Right renal pelvis (tissue), 4 donors: ENCODE measurements around the gene MS4A10. TPM values are rescaled to one million over a fixed set of nuclear protein-coding genes. Genes with fewer than 3 reads are reported as not detected.
A peak's percentile ranks its signal among the peaks of the same experiment; 100 is the strongest.

ENCODE experiments used
- DNase-seq, 4 donors: peaks; one replicate each; pipeline ENCODE4 v3.0.0-alpha.2; 2013; ENCODE audit warnings: low read depth in 4 of 4, low spot score in 3 of 4, missing footprints in 1 of 4
- polyA plus RNA-seq, 4 donors: library from polyadenylated mRNA; unstranded; fragments of 120-200 nt; gene quantifications; one replicate each; pipeline ENCODE4 v1.2.1, GENCODE V29; 2013; ENCODE audit not compliant: insufficient read length in 4 of 4

MS4A10 gene
- polyA plus RNA-seq, 4 donors: 0.09 to 0.30 (median 0.14) TPM

DNA sequence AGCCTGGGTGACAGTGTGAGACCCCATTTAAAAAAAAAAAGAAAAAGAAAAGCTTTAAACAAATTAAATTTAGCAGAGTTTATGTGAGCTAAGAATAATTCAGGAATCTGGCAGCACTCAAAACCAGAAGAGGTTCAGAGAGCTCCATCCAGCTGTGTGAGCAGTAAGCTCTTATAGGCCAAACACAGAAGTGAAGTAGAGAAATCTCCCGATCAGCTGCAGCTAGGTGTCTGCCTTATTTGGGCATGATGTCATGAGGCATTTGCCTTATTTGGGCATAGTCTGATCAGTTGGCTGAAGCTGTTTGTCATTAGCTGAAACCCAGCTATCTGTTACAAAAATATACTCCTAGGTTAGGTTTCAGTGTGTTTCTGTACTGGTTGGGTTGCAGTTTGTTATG, 20.3 kb upstream of the MS4A10 start:
- DNase-seq: no peak

DNA sequence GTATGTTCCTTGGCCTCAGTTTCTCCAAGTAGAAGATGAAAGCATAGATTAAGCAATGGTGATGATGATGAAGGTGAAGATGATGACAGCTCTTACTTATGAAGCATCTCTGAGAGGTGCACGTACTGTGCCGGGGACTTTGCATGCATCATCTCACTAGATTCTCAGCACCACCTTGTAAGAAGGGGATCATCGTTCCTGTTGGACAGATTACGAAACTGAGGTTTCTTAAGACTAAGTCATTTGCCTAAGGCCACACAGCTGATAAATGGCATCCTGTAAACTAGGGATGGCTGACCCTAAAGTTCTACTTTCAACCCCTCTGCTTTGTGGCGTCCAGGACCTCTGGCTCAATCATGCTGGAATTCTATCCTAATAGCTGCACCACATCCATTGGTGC, 19.8 kb upstream of the MS4A10 start:
- no peak for DNase-seq

DNA sequence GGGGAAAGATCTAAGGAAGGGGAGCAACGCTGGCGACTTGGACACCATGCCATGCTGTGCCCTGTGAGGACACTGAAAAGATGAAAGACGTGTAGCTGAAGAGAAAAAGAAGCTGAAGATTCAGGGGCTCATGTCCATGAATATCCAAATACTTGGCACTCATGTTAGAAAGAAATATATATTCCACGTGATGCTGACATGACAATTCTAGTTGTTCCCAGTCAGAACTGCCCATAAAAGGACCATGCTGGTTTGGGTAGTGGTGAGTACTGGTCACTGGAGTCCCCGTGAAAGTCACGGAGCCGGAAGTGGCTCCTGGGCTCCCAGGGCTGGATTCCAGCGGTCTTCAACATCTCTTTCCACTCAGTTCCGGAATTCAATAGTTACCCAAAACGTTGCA, 18.6 kb upstream of the MS4A10 start:
- no peak for DNase-seq

DNA sequence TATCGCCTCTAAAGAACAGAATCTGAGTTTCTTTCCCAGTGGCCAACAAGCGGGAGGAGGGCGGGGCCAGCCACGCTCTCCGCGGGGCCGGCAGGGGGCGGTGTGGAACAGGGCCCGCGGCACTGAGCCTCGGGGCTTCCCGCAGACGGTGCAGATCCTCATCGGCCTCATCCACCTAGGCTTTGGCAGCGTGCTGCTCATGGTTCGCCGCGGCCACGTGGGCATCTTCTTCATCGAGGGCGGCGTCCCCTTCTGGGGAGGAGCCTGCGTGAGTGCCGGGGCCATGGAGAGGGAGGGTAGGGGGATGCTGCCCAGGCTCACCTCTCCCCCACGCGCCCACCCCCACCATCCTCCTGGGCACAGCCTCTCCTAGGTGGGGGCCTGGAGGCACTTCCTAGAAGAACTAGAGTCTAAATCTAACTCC, 17.7 kb upstream of the MS4A10 start:
- DNase-seq: no peak

DNA sequence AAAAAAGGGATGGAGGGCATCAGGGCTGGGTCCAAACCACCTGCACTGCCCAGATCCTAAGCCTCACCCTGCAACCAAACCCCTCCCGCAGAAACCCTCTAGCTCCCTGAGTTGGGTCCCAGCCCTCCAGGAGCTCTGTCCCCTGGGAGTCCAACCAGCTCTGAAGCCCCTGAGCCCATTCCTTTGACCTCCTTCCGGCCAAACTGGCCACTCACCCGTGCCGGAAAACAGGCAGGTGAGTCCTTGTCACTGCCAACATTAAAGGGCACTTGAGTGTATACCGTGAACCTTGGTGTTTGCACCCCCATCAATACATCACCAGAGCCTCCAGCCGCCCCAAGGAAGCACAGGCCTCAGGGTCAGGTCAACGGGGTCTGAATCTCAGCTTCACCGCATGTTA, 16.9 kb upstream of the MS4A10 start:
- no peak for DNase-seq

DNA sequence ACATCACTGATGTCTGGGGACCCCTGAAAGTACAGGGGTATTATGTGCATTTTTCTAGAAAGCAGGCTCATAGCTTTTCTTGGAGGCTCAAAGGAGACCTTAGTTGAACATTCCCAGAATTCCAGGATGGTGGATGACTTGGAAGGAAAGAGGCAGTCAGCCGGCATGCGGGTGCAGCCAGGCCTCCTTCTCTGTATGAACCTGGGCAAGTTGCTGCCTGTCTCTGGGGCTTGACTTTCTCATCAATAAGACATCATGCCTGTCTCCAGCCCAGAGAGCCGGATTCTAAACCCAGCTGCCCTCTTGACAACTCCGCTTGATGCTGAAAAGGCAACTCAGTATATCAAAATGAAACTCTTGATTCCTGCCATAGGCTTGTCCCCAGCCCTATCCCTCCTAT, 15.9 kb upstream of the MS4A10 start:
- no peak for DNase-seq

DNA sequence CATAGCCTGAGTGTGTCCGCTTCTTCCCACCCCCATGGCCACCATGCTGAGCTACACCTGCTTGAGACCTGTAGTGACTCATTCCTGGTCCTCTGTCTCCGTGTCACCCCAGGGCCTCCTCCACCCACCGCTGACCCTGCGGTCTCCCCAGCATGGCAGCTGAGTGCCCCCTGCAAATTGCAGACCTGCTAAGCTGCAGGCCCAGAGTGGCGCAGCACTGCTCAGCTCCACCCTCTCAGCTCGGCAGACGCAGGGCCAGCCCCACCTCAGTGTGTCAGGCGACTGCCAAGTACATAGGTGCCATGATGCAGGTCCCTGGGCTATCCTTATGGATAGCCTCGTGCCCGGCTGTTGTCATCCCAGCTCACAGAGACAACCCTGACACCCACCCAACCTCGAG, 15.3 kb upstream of the MS4A10 start:
- DNase-seq: no peak

DNA sequence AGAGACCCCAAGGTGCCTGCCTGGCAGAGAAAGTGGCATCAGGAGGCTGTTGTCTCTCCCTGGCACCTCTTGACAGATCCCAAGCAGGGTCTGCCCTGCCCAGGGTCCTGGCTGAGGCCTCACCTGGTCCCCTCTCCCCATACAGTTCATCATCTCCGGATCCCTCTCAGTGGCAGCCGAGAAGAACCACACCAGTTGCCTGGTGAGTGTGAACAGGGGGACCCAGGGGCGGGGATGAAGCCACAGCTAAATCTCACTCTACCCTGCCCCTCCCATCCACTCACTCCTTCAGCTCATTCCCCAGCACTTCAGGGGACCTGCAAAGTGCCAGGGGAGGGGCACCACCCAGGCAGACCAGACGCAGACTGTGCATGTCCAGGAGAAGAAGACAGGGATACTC, 14.0 kb upstream of the MS4A10 start:
- no peak for DNase-seq

DNA sequence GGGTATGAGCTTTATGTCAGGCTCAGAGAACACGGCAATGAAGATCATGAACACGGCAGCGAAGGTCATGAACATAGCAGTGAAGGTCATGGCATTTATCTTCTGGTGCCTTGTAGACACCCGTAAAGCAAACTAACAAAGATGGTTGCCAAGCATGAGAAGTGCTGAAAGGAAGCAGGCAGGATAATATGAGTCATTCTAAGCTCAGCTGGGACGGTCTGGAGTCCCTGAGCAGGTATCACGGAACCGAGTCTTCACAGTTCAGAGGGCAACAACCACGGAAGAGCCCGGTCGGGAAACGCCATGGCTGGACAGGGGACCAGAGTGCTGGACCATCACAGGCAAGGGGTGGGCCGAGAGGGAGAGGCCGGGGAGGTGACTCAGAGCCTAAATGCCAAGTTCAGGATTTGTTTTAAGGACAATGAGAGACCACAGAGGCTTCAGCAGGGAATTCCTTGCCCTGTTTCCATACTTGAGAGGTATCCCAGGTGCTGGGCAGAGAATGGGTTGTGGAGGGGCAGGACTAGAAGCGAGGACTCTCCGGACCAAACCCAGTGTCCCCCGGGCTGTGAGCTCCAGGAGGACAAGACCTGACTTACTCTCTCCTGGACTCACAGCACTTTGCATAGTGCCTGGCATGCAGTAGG, 13.1 kb upstream of the MS4A10 start:
- no peak for DNase-seq

DNA sequence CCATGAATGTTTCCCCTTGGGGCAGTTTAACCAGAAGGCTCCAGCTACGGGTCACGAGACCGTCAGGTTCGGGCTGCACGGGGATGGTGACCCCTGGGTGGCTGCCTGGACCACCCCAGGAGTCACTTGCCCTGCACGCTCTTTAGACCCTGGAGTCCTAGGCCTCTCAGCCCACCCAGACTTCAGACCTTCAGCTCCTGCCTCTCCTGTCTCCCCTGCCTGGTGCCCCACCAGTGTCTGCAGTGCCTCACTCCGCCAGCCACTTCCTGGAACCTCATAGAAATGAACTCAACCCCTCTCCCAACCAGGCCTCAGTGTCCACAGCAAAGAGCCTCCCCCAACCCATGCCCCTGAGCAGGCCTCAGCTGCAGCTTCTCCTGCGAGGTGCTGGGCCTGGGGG, 12.5 kb upstream of the MS4A10 start:
- DNase-seq: no peak

DNA sequence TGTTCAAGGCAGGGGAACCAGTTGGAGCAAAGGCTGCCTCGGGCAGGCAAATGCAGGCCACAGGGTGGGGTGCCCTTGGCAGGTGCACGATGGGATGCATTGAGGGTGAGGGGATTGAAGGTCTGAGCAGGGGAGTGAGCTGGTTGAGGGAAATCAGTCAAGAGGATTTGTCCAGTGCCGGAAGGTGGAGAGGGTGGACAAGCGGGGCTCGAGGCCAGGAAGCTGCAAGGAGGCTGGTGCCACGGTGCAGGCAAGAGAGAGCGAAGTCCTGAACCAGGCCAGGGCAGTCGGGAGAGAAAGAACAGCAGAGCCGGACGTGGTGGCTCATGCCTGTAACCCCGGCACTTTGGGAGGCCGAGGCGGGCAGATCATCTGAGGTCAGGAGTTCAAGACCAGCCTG, 10.4 kb upstream of the MS4A10 start:
- DNase-seq: no peak

DNA sequence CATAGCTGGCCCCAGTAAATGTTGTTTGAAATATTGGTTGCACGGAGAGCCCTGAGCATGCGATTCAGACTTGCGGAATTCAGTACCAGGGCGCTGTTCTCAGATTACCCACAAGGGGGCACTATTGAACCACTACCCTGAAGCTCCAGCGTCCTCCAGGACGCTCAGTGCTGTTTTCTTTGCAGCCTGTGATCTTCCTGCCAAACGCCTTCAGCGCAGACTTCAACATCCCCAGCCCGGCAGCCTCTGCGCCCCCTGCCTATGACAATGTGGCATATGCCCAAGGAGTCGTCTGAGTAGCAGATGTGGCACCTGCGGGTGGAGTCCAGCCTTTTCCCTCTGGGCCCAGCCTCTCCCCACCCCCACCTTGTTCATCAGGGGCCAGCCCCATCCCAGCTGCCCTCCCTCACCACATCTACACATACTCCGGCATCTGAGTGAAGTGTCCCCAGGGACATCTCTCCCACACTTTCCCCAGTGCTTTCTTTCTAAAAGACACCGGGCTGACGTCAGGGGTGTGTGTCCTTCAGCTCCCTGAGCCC, 9.6 kb upstream of the MS4A10 start:
- DNase-seq: peak; percentile 74 to 86 (median 80)

DNA sequence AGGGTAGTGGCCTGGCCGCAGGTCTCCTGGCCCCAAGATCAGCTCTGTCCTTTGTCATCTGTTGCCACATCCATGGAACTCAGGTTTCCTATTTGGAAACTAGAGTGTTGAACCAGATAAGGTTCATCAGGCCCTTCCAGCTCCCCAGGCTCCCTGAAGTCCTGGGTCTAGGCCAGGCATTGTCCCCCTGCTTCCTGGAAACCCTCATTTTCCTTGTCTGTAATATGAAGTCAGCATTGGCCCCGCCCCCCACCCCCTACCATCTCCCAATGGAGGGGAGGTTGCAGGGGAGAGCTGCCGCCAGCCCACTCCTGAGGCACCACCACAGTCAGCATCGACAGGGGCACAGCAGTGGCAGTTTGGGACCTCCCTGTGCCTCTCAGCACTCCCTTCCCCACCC, 9.0 kb upstream of the MS4A10 start:
- DNase-seq: no peak

DNA sequence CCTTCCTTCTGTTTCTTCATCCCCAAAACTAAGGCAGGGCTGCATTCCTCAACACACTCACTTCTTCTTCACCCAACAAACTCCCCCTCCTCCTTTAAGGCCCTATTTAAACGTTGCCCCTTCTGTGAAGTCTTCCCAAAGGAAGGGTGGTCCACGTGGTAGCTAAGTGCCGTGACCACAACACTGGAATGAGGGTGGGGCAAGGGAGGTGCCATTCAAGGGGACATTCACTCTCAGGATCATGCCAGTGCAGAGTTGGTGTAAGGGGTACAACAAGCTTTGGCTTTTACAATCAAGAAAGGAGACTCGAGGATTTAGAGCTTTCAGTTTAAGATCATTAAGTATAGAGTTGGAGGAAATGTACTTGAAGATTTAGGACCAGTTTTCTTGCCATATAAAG, 8.0 kb upstream of the MS4A10 start:
- no peak for DNase-seq

DNA sequence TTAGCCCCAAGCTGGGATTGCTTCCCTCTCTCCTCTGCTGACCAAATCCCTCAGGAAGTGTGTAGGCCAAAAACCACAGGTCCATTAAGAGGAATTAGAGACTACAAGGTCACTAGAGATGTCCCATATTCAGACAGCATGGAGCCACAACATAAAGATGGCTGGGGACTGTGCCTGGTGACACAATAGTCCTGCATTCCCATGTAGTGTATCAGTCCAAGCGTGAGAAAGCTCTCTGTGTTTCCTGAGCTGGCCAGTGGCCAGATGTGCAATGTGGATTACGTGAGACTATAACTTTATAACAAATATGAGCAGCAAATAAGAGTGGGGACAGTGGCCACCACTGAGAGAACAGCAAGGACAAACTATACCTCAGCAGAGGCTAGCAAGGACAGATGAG, 7.6 kb upstream of the MS4A10 start:
- no peak for DNase-seq

DNA sequence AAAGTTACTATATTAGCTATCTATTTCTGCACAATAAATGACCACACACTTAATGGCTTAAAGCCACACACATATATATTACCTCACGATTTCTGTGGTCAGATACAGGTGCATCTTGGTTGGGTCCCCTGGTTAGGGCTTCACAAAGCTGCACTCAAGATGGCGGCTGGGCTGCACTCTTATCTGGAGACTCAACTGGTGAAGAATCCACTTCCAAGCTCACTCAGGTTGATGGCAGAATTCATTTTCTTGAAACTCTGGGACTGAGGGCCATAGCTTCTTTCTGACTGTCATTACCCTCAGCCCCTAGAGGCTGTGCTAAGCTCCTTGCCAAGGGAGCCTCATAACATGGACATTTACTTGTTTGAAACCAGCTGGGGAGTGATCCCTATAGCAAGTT, 5.1 kb upstream of the MS4A10 start:
- no peak for DNase-seq

DNA sequence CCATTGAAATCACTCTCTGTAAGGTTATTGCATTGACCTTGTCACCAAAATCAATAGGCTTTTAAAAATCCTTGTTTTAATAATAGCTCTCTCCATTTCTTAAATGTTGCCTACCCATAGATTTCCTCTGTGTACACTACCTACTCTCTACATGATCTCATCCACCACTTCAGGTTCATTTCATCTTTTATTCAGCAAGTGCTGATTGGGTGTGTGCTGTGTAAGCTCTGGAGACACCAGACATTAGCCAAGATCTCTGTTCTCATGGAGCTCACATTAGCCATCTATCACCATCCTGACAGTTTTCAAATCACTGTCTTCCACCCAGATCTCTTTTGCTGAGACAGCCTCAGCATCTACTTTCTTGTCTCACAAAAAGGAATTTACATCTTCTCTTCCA, 4.4 kb upstream of the MS4A10 start:
- no peak for DNase-seq

DNA sequence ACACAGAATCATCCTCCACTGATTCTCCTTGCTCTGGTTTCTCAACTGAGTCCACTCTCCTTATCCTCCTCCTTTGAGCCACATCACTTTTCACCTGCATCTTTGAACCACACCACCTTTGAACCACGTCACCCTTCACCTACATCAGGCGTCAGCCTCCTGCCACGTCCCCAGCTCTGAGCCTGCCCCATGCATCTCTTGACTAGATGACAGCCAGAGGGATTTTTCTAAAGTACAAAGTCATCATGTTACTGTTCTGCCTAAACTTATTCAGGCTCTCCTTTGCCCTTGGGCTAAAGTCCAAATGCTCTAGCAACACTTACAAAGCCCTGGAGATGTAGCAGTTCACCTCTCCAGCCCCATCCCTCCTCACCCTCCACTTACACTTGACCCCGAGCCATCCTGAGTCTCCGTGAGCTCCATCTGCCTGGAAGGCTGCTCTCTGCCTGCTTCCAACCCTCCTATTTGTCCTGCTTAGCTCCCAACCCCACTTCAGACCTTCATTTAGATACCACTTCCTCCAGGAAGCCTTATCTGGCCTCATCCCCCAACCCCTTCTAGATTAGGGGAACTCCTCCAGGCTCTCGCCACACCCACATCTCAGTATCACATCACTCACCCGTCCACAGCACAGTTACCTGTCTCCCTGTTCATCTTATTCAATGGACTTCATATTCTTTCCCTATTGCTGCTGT, 3.7 kb upstream of the MS4A10 start:
- no peak for DNase-seq

DNA sequence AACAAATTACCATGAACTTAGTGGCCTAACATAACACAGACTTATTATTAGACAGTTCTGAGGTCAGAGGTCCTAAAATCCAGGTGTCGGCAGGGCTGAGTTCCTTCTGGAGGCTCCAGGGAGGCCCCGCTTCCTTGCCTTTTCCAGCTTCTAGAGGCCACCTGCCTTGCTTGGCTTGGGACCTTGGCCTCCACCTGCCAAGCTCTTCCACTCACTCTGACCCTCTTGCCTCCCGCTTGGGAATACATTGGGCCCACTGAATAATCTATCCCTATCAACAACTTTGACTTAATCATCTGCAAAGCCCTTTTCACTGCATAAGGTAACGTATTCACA, 3.2 kb upstream of the MS4A10 start:
- DNase-seq: no peak

DNA sequence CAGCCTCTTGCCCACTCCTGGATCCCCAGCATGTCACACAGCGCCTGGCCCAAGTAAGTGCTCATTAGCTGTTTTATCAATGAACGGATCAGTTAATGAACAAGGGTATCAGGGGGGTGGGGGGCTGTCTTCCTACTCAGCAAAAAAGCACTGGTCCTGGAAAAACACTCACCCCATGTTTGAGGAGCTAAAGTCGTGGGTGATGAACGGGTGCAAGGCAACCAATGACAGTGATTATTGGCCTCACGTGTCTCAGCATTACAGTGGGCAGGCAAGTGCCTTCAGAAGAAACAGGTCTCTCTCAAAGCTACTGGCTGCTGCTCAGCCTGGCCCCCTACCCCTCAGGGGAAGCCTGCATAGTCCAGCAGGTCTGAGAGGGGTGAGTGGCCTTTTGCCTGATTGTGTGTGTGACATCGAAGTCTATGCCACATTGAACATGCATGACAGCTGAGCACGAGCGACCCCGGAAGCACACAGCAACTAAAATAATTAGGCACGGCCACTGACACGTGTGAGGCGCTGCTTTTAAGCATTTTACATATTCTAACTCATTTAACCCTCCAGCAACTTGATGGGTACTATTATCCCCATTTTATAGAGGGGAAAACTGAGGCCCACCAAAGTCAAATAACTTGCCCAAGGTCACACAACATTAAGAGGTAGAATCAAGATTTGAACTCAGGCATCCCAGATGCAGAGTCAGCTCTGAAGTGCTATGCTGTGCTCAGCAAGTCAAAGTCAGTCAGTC, 2.6 kb upstream of the MS4A10 start:
- DNase-seq: no peak

DNA sequence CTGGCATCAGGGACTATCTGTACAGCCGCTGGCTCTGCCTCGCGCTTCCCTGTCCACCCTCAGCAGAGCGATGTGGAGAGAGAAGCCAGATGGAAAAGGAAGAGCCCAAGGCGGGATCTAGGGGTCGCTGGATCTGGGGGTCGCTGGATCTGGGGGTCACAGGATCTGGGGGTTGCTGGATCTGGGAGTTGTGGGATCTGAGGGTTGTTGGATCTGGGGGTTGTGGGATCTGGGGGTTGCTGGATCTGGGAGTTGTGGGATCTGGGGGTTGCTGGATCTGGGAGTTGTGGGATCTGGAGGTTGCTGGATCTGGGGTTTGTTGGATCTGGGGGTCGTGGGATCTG, 2.0 kb upstream of the MS4A10 start:
- DNase-seq: no peak

DNA sequence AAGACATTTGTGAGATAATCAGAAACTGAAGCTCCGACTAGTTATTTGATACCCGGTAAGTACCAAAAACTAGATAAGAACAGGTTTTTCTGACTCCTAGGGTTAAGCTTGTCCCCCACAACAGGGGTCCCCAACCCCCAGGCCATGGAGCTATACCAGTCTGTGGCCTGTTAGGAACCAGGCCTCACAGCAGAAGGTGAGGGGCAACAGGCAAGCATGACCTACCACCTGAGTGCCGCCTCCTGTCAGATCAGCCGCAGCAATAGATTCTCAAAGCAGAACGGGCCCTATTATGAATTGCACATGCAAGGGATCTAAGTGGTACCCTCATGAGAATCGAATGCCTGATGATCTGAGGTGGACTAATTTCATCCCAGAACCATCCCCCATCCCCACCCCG, 1.2 kb upstream of the MS4A10 start:
- no peak for DNase-seq
